ENCODE results near the gene NR2E1. TPM values are rescaled to one million over a fixed set of nuclear protein-coding genes. Genes with fewer than 3 reads are reported as not detected.

Gene NR2E1
- total and polyA plus RNA-seq, 2 of the 13 experiments (the other 11 are each of a cell fraction or from before 2014, with no cell fraction given), result not detected

GRCh38 chr6:108175592-108176279 is 9.9 kb downstream of the NR2E1 start (continued):
- TF ChIP-seq USF2 (IDR thresholded peaks at IDR 0.05; ENCODE audit: low read depth, low read length) (no peak), USF2 (CRISPR knock-in tag; IDR thresholded peaks at IDR 0.05; ENCODE audit: borderline replicate concordance) (no peak), ZNF792 (CRISPR knock-in tag; IDR thresholded peaks at IDR 0.05) (no peak), ZBTB38 (CRISPR knock-in tag; IDR thresholded peaks at IDR 0.05) (0 out of 2 replicates have a peak, but pooled peaks have one; percentile 42), CTCF (CRISPR knock-in tag; IDR thresholded peaks at IDR 0.05) (peak; percentile 95), KDM3A (CRISPR knock-in tag; IDR thresholded peaks at IDR 0.05; ENCODE audit: low read depth) (peak; percentile 68; the same call in 1 of the 2 replicates), SPEN (CRISPR knock-in tag; IDR thresholded peaks at IDR 0.05; ENCODE audit: low read depth) (0 out of 2 replicates have a peak, but pooled peaks have one; percentile 37), RXRA (CRISPR knock-in tag; IDR thresholded peaks at IDR 0.05) (0 out of 2 replicates have a peak, but pooled peaks have one; percentile 17), ZNF891 (CRISPR knock-in tag; IDR thresholded peaks at IDR 0.05) (no peak), FOXA1 (IDR thresholded peaks at IDR 0.05) (no peak), FOXA1 (CRISPR knock-in tag; IDR thresholded peaks at IDR 0.05) (peak; percentile 11; the same call in 1 of the 2 replicates), SP4 (CRISPR knock-in tag; IDR thresholded peaks at IDR 0.05) (peak; percentile 57; the same call in 1 of the 2 replicates), STAG1 (CRISPR knock-in tag; IDR thresholded peaks at IDR 0.05) (peak; percentile 89), GATAD2A (CRISPR knock-in tag; IDR thresholded peaks at IDR 0.05) (0 out of 2 replicates have a peak, but pooled peaks have one; percentile 25), XRCC5 (optimal IDR thresholded peaks at IDR 0.05; ENCODE audit: low read length) (peak; percentile 35), ELF1 (CRISPR knock-in tag; IDR thresholded peaks at IDR 0.05) (0 out of 2 replicates have a peak, but pooled peaks have one; percentile 34), GABPB1 (CRISPR knock-in tag; IDR thresholded peaks at IDR 0.05) (0 out of 2 replicates have a peak, but pooled peaks have one; percentile 39), ZNF777 (CRISPR knock-in tag; IDR thresholded peaks at IDR 0.05) (peak; percentile 44; the same call in 1 of the 2 replicates), ZNF614 (CRISPR knock-in tag; IDR thresholded peaks at IDR 0.05; ENCODE audit: borderline replicate concordance) (0 out of 2 replicates have a peak, but pooled peaks have one; percentile 17), MNT (IDR thresholded peaks at IDR 0.05) (no peak), IRF9 (CRISPR knock-in tag; IDR thresholded peaks at IDR 0.05; ENCODE audit: borderline replicate concordance) (0 out of 2 replicates have a peak, but pooled peaks have one; percentile 31), FOXA3 (CRISPR knock-in tag; IDR thresholded peaks at IDR 0.05) (peak; percentile 29; the same call in 1 of the 2 replicates), ZNF570 (CRISPR knock-in tag; IDR thresholded peaks at IDR 0.05; ENCODE audit: borderline replicate concordance) (no peak), PHF8 (CRISPR knock-in tag; IDR thresholded peaks at IDR 0.05) (peak; percentile 31)
